Measurements from ENCODE around the gene SETBP1.

Gene SETBP1

GRCh38 chr18:44759925-44760342 lies 79.2 kb downstream of the SETBP1 start:
- no peak for DNase-seq (ENCODE audit: low read depth in 2 of 2)

- no peak for DNase-seq (ENCODE audit: low read depth in 2 of 2)
Observed at GRCh38 chr18:44761812-44762211, 81.1 kb downstream of the SETBP1 start.

GRCh38 chr18:44763327-44763726 lies 82.6 kb downstream of the SETBP1 start:
- DNase-seq (ENCODE audit: low read depth in 2 of 2): no peak

- DNase-seq (ENCODE audit: low read depth in 2 of 2): no peak
Observed at GRCh38 chr18:44764863-44765262, 84.2 kb downstream of the SETBP1 start.

GRCh38 chr18:44765456-44765855 lies 84.8 kb downstream of the SETBP1 start:
- DNase-seq (ENCODE audit: low read depth in 2 of 2): no peak

- no peak for DNase-seq (ENCODE audit: low read depth in 2 of 2)
Observed at GRCh38 chr18:44766450-44766849, 85.8 kb downstream of the SETBP1 start.

GRCh38 chr18:44767807-44768206 lies 87.1 kb downstream of the SETBP1 start:
- no peak for DNase-seq (ENCODE audit: low read depth in 2 of 2)

- DNase-seq (ENCODE audit: low read depth in 2 of 2): no peak
Observed at GRCh38 chr18:44770641-44771040, 90.0 kb downstream of the SETBP1 start.

- DNase-seq (ENCODE audit: low read depth in 2 of 2): no peak
Observed at GRCh38 chr18:44771572-44771955, 90.9 kb downstream of the SETBP1 start.

GRCh38 chr18:44771956-44772917 lies 91.5 kb downstream of the SETBP1 start:
- no peak for DNase-seq (ENCODE audit: low read depth in 2 of 2)

- no peak for DNase-seq (ENCODE audit: low read depth in 2 of 2)
Observed at GRCh38 chr18:44773640-44774155, 93.0 kb downstream of the SETBP1 start.

- DNase-seq (ENCODE audit: low read depth in 2 of 2): no peak
Observed at GRCh38 chr18:44774191-44774590, 93.5 kb downstream of the SETBP1 start.

GRCh38 chr18:44777457-44778192 lies 96.9 kb downstream of the SETBP1 start:
- no peak for DNase-seq (ENCODE audit: low read depth in 2 of 2)

GRCh38 chr18:44778788-44779187 lies 98.1 kb downstream of the SETBP1 start:
- no peak for DNase-seq (ENCODE audit: low read depth in 2 of 2)

- no peak for DNase-seq (ENCODE audit: low read depth in 2 of 2)
Observed at GRCh38 chr18:44779753-44780292, 99.1 kb downstream of the SETBP1 start.

- DNase-seq (ENCODE audit: low read depth in 2 of 2): peak; percentile 67 to 68
Observed at GRCh38 chr18:44781886-44782285, 101.2 kb downstream of the SETBP1 start.

- DNase-seq (ENCODE audit: low read depth in 2 of 2): no peak
Observed at GRCh38 chr18:44782617-44783016, 101.9 kb downstream of the SETBP1 start.

GRCh38 chr18:44783371-44783770 lies 102.7 kb downstream of the SETBP1 start:
- no peak for DNase-seq (ENCODE audit: low read depth in 2 of 2)

- no peak for DNase-seq (ENCODE audit: low read depth in 2 of 2)
Observed at GRCh38 chr18:44786257-44786656, 105.6 kb downstream of the SETBP1 start.

- DNase-seq (ENCODE audit: low read depth in 2 of 2): no peak
Observed at GRCh38 chr18:44786688-44787087, 106.0 kb downstream of the SETBP1 start.

- DNase-seq (ENCODE audit: low read depth in 2 of 2): no peak
Observed at GRCh38 chr18:44788334-44788733, 107.6 kb downstream of the SETBP1 start.

- no peak for DNase-seq (ENCODE audit: low read depth in 2 of 2)
Observed at GRCh38 chr18:44789710-44790109, 109.0 kb downstream of the SETBP1 start.
